Peyer's patch (tissue), 4 donors: ENCODE data around the gene SBF1. TPM values are rescaled to one million over a fixed set of nuclear protein-coding genes. Genes with fewer than 3 reads are reported as not detected.
"Not testable (repeated sequence)": the region's sequence is repeated elsewhere in the genome, so short reads cannot be mapped to it uniquely, and the experiment has no call there.

Experiments
- DNase-seq, 3 donors: peaks; one replicate each; pipeline ENCODE4 v3.0.0-alpha.2; 2017 to 2019
- H3K27ac ChIP-seq, 4 donors: fragments of 200-600 bp; sonication (generic); one replicate each; pipeline ENCODE4 v1.5.1; 2016 to 2019
- H3K27me3 ChIP-seq, 2 donors: fragments of 200-600 bp; sonication (generic); one replicate each; pipeline ENCODE4 v1.5.1; 2019
- H3K36me3 ChIP-seq, 3 donors: fragments of 200-600 bp; sonication (generic); one replicate each; pipeline ENCODE4 v1.5.1; 2016 to 2019
- H3K4me1 ChIP-seq, 4 donors: fragments of 200-600 bp; sonication (generic); one replicate each; pipeline ENCODE4 v1.5.1; 2016 to 2019
- H3K4me3 ChIP-seq, 4 donors: fragments of 200-600 bp; sonication (generic); 1 replicate in 3 of 4; 2 replicates in 1 of 4; pipeline ENCODE4 v1.5.1; 2016 to 2019; ENCODE audit warnings: mild to moderate bottlenecking in 1 of 4
- H3K9me3 ChIP-seq, 4 donors: fragments of 200-600 bp; sonication (generic); one replicate each; pipeline ENCODE4 v1.5.1; 2016 to 2019; ENCODE audit warnings: mild to moderate bottlenecking in 1 of 4
- CTCF ChIP-seq, 6 experiments: fragments of 450-650 bp in 4 of 6; fragments of 200-600 bp in 2 of 6; sonication (generic) in 1 of 6; IDR thresholded peaks; one replicate each; pipeline ENCODE4 v1.5.1; 2017 to 2019; ENCODE audit warnings: antibody characterized with exemption in 6 of 6, mild to moderate bottlenecking in 3 of 6, moderate library complexity in 1 of 6
- POLR2A ChIP-seq, 2 donors: fragments of 450-650 bp; IDR thresholded peaks; one replicate each; pipeline ENCODE4 v1.5.1; 2017; ENCODE audit warnings: antibody characterized with exemption in 2 of 2, mild to moderate bottlenecking in 2 of 2, moderate library complexity in 2 of 2
- total RNA-seq, 4 donors: library from RNA; depleted of rRNA; stranded (reverse); fragments of >200 nt; gene quantifications; one replicate each; pipeline ENCODE4 v1.1.0, GENCODE V29; 2016

Gene SBF1
- total RNA-seq, 4 donors from 2014 or later, result 72.0 to 133 (median 121) TPM

- Histone ChIP-seq H3K27me3 (no peaks in the 10 kb centered on the region), H3K36me3 (peaks cover 0 to 85% (median 0%) of the 10 kb centered on the region in 3 donors), H3K4me3 (no peak overlapping the region), H3K4me1 (no peaks in the 10 kb centered on the region), H3K9me3 (no peaks in the 10 kb centered on the region), H3K27ac (no peak overlapping the region)
- no peak for TF ChIP-seq CTCF (IDR thresholded peaks at IDR 0.05)
- no peak for TF ChIP-seq POLR2A (IDR thresholded peaks at IDR 0.05)
- no peak for DNase-seq
Measured at GRCh38 chr22:50436015-50436830, 38.6 kb downstream of the SBF1 start.

DNA sequence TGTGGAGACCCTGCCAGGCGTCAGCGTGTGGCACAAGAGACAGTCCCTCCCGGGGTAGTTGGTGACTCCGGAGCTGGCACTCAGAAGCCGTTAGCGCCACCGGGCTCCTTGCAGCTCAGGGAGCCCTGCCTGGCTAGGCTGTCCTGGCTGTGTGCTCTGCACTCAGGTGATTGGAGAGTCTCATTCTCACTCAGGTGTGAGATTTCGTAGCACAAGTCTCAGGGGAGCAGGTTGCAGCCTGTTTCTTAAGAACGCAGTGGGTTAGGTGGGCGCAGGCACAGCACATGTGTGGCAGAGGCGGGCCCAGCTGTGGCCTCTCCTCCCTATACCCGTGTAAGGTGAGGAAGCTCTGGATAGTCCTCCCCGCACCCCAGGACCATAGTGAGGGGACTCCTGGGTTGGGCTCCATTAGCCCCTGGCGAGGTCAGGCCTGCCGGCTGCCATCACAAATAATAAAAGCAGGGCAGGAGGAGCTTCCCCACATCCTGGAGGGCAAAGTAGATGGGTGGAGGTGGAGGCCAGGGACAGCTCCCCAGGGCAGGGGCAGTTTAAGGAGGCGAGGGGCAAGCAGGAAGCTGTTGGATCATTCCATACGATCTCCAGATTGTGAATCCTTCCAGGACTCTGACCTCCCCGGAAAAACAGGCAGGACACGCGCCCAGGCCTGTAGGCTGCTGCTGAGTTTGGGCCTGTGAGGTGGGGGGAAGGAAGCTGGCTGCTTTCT lies 39.4 kb downstream of the SBF1 start:
- H3K36me3 ChIP-seq, result peaks cover 0 to 85% (median 0%) of the 10 kb centered on the region in 3 donors
- H3K27me3 ChIP-seq, result no peaks in the 10 kb centered on the region
- H3K4me1 ChIP-seq, result no peaks in the 10 kb centered on the region
- TF ChIP-seq CTCF (IDR thresholded peaks at IDR 0.05), result no peak
- no peak for TF ChIP-seq POLR2A (IDR thresholded peaks at IDR 0.05)
- no peak for DNase-seq
- H3K27ac ChIP-seq, result no peak overlapping the region
- no peak overlapping the region for H3K4me3 ChIP-seq
- H3K9me3 ChIP-seq, result no peaks in the 10 kb centered on the region

- H3K4me1 ChIP-seq, result no peaks in the 10 kb centered on the region
- no peak overlapping the region for H3K27ac ChIP-seq
- peaks cover 0 to 85% (median 0%) of the 10 kb centered on the region in 3 donors for H3K36me3 ChIP-seq
- no peaks in the 10 kb centered on the region for H3K9me3 ChIP-seq
- peak in 1 of 3 donors; percentile 44 for DNase-seq
- TF ChIP-seq POLR2A (IDR thresholded peaks at IDR 0.05), result no peak
- H3K4me3 ChIP-seq, result no peak overlapping the region
- H3K27me3 ChIP-seq, result no peaks in the 10 kb centered on the region
Measured at GRCh38 chr22:50434849-50435248, 40.0 kb downstream of the SBF1 start.

DNA sequence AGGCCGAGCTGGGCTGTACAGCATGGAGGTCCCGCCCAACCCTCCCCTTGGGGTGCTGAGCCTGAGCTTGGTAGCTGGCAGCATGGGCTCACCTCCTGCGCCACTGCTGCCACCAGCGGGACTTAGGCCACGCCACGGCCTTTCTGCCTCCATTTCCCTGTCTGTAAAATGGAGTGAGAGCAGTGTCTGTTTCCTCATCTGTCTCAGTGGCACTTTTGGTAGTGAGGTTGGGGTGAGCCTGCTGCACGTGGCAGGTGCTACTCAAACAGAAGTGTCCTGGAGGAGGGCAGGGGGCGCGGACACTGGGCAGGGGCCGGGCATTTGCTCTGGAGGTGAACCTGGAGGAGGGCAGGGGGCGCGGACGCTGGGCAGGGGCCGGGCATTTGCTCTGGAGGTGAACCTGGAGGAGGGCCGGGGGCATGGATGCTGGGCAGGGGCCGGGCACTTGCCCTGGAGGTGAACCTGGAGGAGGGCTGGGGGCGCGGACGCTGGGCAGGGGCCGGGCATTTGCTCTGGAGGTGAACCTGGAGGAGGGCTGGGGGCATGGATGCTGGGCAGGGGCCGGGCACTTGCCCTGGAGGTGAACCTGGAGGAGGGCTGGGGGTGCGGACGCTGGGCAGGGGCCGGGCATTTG lies 41.8 kb downstream of the SBF1 start:
- not testable (repeated sequence) for H3K4me1 ChIP-seq, H3K27ac ChIP-seq, H3K4me3 ChIP-seq, H3K9me3 ChIP-seq, DNase-seq, H3K27me3 ChIP-seq
- H3K36me3 ChIP-seq, result peaks cover 0 to 84% (median 0%) of the 10 kb centered on the region in 3 donors

DNA sequence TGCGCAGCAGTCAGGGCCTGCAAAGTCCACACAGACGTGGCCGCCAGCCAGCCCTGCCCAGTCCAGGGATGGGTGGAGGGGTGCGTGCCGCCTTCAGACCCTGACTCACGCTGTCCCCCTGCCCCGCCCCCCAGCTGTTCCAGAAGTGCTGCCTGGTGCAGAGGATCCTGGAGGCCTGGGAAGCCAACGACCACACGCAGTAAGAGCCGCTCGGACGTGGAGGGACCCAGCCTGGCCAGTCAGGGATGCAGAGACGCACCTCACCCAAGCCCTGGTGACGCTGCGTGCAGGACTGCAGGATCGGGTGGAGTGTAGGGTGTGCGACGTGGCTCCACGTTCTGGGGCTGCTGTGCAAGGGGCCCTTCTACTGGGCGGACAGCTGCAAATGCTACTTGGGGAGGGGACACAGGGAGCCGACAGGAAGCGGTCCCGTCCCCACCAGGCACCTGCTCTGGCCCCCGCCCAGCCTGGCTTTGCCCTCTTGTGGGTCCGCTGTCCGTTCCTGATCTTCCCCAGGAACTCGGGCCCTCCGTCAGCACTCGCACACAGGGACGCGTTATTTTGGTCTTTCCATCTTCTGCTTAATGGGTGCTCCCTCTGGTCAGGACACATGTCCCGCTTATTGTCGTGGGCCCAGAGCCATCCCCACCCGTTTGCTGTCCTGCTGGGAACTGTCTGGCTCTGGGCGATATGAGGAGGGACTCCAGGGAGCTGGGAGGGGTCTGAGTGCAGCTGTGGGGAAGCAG lies 42.5 kb downstream of the SBF1 start:
- no peaks in the 10 kb centered on the region for H3K9me3 ChIP-seq
- no peaks in the 10 kb centered on the region for H3K27me3 ChIP-seq
- H3K4me3 ChIP-seq, result no peak overlapping the region
- no peak overlapping the region for H3K27ac ChIP-seq
- TF ChIP-seq POLR2A (IDR thresholded peaks at IDR 0.05), result no peak
- TF ChIP-seq CTCF (IDR thresholded peaks at IDR 0.05), result no peak
- peaks cover 0 to 84% (median 0%) of the 10 kb centered on the region in 3 donors for H3K36me3 ChIP-seq
- H3K4me1 ChIP-seq, result no peaks in the 10 kb centered on the region
- no peak for DNase-seq

- TF ChIP-seq CTCF (IDR thresholded peaks at IDR 0.05) (no peak), POLR2A (IDR thresholded peaks at IDR 0.05) (no peak)
- Histone ChIP-seq H3K4me1 (no peaks in the 10 kb centered on the region), H3K4me3 (no peak overlapping the region), H3K27ac (no peak overlapping the region), H3K36me3 (peaks cover 0 to 89% (median 3%) of the 10 kb centered on the region in 3 donors), H3K27me3 (no peaks in the 10 kb centered on the region), H3K9me3 (no peaks in the 10 kb centered on the region)
- no peak for DNase-seq
Measured at GRCh38 chr22:50425179-50425916, 49.5 kb downstream of the SBF1 start.
